ENCODE data around the gene FSTL1.

GRCh38 chr3:120469440-120469839 is 18.6 kb upstream of the FSTL1 start:
- TF ChIP-seq CTCF (IDR thresholded peaks at IDR 0.05; ENCODE audit: insufficient read depth, low read length) (no peak), GABPA (IDR thresholded peaks at IDR 0.05; ENCODE audit: low read depth) (no peak)
